NCI-H1436 treated with DMSO at 0.1 percent for 48 hours (cell line): ENCODE results near the gene DYRK1A.

Experiments
- DNase-seq: peaks from one replicate; lab custom pipeline; 2025; lab: John Stamatoyannopoulos, UW

Gene DYRK1A

DNA sequence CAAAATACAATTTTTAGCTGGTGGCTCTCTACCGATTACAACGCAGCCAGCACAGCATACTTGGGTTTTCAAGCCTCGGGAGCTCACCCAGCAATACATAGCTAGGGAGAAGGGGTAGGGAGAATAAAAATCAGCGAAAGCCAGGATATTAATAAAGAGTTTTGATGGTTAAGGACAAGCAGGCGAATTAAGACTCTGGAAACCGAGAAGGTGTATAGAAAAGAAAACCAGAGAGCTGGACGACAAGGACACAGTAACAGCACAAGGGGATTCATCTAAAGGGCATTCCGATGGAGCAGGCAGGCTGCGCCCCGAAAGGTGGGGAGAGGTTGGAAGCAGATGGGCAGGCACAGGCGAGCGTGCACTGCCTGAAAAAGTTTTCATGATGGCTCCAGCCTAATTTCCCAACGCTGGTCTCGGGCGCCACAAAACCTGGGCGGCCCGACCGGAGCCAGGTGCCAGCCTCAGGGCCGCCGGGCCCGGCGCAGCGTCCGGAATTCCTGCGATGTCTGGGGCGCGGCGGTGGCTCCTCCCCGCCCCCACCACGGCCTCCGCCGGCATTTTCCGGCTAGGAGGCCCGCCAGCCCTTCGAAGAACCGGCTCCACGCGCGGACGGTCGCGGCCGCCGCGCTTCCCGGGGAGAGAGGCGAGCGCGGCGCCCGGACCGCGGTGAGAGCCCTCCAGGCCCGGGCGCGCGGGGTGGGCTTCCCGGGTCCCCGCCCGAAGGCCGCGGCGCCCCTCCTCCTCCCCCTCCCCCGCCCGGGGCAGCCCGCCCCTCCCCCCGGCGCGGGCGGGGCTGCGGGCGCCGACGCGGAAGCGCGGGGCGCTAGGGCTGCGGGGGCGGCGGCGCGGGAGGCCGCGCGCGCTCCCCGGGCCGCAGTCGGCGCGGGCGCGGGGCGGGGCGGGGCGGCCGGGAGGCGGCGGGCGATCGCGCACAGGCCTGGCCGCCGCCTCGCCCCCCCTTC, 774 bp upstream of the DYRK1A start:
- no peak for DNase-seq

DNA sequence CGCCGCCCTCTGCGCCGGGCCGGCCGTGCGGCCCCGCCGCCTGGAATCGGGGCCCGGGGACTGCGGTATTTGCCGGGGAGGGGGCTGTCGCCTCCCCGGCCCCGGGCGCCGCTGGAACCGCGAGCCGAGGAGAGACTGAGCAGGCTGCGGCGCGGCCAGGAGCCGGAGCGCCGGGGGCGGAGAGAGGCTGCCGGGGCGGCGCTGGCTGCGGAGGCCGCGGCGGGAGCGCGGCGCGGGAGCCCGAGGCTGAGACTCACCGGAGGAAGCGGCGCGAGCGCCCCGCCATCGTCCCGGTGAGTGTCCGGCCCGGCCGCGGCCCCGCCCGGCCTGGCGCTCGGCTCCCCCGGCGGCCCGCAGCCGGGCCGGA, 746 bp downstream of the DYRK1A start:
- no peak for DNase-seq

DNA sequence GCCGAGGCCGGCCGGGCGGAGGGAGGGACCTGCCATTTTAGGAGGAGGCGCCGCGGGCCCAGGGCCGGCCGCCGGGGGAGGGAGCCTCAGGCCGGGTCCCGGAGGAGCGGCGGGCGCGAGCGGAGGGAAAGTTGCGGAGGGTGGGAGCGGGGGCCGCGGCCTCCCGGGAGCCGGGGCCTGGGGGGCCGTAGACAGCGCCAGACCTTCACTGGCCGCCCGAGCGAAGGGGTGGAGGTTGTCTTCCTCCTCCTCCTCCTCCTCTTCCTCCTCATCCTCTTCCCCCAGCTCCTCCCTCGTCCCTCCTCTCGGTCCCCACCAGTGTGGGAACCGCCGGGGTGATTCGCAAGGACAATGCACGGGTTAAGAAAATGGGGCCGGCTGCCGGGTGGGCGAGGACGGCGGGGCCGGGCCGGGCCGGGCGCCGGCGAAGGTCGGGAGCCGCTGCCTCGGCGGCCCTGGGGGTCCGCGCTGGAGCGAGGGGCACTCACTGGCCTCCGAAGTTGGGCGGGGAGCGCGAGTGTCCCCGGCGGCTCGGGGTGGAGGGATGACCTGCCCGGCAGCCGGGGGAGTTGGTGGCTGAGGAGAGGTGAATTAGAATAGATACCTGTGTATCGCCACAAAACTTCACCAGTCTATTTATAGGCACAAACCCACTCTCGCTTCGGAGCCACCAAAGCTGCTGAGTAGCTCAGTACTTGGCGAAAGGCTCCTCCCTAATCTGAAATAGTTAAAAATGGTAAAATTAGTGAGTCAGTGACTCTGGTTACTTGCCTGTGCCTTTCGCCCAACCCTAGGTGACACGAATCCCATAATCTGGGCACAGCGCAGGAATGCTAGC, 1.3 kb downstream of the DYRK1A start:
- no peak for DNase-seq

DNA sequence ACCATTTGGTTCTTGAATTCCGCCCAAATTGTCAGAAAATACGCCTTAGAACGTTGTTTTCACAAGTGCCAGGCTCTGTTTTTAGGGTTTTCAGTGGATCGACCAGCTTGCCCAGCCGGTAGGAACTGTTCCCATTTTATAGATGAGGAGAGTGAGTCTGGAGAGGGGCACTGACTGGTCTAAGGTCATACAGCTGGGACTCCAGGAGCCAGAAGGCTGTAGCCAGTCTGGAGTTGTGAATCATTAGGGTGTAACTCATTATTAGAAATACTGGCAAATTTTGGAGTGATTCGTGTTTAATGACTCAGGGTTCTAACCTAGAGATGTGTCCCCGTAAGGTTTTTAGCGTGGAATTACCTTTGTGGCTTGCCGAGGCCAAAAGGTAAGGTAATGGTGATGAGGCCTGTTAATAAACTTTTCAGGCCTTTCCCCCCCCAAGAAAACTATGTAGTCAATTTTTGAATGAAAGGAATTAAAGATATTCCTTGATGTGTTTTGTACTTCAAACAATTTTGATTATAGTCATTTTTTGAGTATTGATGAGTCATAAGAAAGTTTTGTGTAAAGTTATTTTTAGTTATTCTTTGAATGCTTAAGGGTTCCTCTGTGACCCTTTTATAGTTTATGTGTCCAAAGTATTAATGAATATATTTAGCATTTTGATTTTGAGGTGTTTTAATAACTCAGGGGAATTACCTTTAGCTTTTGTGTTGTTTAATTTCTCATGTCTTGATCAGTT, 2.1 kb downstream of the DYRK1A start:
- DNase-seq, result no peak

DNA sequence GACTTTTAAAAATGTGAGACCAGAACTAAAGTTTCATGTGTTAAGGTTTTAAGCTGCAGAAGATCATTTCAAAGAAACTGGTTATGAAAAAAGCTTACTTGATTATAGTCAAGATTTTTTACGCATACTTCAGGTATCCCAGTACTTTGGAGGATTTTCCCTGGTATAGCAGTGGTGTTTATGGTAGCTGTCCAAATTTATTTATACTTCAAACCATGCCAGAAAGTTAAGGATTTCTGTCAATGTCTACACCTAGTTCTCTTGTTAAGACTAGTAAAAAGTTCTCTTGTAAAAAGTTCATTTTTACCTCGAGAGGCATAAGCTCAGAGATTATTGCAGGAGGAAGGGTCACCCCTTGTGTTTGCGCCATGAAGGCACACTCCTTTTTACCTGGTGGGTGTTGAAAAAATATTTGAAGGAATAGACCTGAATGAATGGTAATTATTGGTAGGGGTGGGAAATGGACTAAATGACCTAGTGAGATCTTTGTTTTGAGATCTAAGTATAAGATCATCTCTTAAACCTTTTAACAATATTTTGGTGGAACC, 2.8 kb downstream of the DYRK1A start:
- no peak for DNase-seq

DNA sequence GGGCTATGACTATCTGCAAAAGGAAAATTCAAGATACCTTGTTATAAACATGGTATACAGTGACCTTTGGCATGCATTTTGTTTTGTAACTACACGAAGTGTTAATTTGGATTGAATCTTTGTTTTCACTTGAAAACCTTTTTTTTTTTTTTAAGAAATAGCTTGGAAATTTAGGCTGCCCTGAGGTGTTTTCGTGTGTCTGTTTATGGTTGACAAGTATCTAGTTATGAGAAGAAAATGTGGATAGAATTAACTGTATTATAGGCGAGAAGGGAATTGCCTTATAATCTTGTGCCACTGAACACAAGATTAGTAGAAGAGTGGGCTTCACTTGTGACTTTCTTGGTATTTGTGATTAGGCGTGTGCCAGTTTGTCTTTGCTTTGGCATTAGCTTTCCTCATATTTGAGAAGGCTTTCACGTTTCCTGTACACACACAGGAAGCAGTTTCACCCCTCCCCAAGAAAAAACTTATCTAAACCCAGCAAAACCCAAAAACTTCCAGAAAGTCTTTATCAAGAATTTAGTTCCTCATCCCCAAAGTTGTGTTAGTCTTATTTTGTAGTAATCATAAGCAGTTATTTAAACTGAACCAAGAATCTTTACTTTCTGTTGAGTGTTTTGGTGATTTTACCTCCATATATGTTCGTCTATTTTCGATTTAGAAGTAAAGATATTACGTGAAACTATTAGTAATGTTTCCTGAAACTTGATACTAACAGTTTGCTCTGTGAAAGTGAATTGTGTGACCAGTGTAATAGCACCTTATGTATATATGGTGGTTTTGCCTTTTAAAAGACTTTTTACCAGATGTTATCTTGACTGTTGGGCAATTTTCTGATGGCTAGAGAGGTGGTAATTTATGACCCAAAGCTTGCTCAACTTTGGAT, 3.8 kb downstream of the DYRK1A start:
- no peak for DNase-seq

DNA sequence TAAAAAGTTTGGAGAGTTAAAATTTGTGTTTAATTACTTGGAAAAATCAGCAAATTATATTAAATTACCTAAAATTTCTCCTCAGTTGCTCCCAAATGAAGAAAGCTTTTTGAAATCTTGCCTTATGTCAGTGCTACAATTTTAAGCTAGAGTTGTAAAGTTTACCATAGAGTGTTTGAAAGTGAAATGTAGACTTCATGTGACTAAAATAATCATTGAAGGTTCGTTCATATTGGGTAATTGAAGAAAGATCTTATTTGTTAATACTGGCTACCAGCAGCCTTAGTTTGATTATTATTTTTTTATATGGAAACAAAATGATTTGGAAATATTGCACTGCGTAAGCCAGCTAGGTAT, 4.4 kb downstream of the DYRK1A start:
- no peak for DNase-seq

DNA sequence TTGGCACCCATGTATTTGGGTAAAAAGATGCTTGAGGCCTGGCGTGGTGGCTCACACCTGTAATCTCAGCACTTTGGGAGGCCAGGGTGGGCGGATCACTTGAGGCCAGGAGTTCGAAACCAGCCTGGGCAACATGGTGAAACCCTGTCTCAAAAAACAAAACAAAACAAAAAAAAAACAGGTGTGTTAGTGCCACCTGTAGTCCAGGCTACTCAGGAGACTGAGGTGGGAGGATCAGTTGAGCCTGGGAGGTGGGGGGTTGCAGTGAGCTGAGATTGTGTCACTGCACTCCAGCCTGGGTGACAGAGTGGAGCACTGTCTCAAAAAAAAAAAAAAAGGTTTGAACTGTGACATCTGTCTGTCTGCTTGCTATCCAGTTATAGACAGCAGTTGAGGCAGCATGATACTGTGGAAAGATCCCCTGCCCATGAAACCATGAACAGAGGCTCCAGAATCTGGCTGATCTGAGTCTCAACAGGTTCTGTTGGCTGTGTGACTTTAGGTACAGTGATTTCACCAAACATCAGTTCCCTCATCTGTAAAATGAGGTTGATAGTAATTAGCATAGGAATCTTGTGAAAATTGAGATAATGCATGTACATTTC, 5.7 kb downstream of the DYRK1A start:
- DNase-seq, result no peak

DNA sequence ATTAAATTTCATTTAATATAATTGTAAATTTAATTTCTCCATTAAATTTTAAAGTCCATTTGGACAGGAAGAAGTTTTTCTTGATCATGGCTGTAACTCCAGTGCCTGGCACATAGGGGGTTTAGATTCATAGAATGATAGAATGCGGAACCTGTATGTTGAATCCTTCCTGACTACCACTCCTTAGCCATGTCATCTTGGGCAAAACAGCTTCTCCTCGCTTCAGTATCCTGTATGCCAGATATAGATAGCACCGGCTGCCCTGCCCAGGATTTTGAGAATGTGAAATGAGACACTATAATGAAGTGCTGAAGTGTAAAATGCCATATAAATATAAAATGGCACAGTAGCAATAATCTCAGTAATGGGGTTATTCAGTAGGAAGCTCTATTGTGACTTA, 6.4 kb downstream of the DYRK1A start:
- no peak for DNase-seq

DNA sequence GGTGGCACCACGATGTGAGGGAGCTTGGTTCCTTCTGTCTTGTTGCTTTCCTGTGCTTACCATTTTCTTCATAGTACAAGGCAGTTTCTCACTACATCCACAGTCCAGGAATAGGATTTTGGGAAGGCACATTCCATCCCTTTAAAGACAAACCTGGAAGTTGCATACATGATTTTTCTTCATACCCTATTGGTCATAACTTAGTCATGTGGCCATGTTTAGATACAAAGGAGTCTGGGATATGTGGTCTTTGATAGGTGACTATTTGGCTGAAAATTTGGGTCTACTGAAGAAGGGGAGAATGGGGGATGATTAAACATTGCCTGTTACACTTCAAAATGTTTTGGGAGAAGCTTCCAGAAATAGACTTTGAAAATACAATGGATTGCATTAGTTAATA, 7.0 kb downstream of the DYRK1A start:
- no peak for DNase-seq

DNA sequence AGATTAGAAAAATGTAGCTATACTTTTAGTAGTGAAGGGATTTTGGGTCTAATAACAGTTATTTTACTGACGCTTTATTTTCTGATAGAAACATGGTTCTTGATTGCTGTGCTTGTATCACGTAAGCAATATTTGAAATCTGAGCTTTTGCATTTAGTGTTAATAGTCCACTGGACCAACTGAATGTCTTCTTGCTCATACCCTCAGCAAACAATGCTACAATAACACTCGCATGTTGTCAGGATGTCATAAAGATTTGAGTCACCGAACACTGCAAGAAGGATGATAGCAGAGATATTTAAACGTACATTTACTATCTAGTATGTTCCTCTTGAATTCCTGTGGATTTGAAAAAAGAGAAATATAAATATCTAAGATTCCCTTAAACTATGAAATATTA, 7.5 kb downstream of the DYRK1A start:
- no peak for DNase-seq

DNA sequence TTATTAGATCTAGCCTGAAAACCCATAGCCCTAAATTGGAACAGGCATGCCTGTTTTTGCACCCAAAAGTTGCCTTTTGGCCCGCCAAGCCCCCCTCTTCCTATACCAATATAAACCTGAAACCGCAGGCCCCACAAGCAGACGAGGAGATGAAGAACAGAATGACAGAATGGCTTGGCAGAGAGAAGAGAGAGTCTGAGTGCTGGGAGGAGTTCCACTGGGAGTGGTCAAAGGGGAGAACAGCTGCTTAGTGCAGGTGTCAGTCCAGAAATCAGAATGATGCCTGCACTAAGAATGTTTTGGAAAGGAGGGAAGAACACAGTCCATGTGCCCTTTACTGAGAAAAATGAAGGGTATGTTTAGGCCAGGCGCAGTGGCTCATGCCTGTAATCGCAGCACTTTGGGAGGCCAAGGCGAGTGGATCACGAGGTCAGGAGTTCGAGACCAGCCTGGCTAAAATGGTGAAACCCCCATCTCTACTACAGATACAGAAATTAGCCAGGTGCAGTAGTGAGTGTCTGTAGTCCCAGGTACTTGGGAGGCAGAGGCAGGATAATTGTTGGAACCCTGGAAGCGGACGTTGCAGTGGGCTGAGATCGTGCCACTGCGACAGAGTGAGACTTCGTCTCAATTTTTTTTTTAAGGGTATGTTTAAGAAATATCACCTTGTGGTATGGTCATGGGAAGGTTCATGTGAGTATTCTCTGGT, 9.4 kb downstream of the DYRK1A start:
- no peak for DNase-seq

DNA sequence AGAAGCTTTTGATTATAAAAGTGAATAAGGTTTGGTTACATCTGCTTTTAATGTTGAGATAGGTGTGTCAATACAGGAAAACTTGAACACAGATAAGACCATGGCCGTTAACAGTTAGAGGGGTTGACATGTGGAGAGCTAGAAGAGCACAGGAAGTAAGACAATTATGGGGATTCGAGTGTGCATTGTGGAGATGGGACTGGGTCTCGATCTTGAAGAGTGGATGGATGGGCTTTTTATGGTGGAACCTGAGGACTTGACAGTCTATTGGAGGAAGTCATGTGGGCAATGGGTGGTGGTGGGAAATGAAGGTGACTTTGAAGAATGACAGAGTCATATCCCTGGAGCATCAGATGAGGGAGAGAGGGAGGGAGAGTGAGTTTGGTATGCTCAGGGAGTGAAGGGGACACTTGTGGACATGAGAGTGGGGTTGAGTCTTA, 12.1 kb downstream of the DYRK1A start:
- no peak for DNase-seq

DNA sequence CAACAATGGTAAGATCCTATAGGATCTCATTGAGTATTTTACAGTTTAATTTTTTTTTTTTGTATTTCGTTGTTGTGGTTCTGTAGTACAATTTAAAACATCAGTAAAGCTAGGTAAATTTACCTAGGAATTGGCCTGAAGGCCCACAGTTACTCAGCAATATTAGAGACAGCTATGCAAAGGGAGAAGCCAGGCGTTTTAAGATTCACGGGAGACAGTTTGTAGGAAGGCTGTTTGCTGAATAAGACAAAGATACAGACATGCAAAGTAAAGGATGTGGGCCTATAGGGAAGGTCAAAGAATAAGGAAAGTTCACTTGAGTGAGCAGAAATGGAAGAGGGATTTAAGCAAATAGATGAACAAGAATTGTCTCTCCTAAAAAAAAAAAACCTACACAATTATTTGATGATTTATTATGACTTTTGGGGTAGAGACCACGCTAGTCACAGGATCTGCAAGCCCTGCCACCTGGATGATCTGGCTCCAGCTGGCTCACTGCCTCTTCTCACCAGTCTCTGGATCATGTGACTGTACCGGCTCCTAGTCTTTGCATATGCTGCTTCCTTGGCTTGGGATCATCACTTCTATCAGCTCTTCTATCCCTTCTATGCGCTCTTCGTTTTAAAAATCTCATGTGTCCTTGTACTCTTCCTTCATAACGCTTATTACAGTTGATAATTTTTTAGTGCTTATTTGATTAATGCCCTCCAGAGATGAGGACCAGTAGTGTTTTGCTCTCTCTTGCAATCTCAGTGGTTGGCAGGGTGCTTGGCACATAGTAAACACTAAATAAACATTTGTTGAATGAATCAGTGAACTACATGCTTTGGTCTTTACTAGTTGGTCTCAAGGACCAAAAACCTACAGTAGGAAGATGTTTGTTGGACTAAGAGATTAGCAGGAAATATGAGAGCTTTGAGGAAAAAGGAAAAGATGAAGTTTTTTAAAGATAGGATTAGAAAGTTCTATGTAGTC, 14.1 kb downstream of the DYRK1A start:
- no peak for DNase-seq

DNA sequence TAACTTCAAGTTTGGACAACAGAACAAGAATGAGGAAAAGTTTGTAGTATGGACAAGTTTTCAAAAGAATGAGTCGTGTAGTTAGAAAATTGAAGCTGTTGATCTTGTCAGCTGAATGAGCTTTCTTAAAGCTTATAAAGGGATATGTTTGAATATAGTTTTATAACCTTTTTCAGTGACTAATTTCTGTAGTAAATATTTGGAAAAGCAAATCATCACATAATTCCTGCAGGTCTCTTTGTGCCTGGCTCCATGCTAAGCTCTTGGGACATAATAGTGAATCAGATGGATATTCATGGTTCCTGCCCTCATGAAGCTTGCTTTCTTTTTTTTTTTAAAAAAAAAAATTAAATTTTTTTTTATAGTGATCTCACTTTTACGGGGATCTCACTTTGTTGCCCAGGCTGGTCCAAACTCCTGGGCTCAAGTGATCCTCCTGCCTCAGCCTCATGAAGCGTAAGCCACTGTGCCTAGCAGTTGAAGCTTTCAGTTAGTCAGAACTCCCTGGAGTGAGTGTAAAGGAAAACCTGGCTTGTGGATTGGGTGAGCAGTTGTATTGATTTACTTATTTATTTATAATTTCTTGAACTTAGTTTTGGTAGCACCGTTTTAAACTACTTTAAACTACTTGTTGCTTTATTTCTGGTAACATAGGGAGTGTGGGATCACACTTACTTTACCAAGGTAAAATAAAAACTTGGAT, 15.5 kb downstream of the DYRK1A start:
- DNase-seq, result no peak

DNA sequence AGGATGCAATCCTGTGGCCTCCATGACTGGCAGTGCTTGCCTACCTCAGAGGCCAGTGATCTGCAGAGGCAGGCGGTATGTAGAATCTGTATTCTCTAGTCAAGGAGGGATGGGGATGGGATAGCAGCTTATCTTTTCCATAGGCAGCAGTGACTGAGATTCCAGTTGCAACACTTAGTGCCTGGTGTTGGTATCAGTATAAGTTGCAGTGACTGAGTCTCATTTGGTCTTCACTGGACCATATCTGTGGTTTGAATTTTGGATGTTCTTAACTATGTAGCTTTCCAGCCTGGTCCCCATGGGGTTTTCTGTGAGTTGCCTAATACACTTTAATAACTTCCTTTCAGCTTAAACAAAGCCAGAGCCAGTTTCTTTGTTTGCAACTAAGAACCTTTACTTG, 16.5 kb downstream of the DYRK1A start:
- DNase-seq, result no peak

DNA sequence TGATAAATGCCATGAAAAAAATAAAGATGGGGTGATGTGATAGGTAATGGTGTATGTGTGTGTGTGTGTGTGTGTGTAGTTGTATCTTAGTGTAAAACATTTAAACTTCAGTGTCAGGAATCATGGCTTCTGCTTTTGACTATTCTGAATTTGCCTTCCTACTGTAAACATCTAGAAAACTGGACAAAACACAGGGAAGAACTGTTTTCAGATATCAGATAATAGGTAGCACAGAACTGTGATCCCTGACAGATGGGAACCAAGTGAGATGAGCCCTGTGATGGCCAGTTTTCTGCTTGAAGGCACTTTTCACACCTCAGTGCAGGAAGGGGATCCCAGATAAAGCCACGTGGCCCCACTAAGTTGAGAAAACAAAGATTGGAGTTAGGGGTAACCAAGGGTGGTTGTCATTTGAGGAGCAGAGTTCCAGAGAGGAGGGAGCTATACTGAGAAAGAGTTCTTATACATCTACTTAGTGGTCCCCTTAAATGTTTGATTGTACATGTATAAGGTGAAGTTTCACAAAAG, 17.3 kb downstream of the DYRK1A start:
- DNase-seq, result no peak

DNA sequence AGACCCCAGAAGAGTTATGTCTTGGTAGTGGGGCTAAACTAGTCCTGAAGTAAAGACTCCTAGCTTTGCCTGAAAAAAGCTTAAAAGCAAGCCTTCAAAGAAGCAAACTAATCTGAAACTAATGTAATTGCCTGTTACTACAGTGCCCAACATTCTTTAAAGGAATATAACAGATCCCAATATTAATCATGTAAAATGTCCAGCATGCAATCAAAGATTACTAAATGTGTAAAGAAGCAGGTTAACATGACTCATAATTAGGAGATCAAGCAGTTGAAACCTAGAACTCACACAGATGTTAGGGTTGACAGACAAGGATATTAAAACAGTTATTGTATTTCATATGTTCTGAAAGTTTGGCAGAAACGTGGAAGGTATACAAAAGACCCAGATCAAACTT, 17.8 kb downstream of the DYRK1A start:
- DNase-seq, result no peak
